ENCODE measurements around the gene GLRA3.

GRCh38 chr4:174713821-174714220, 115.2 kb downstream of the GLRA3 start:
- TF ChIP-seq, protein P1, sequence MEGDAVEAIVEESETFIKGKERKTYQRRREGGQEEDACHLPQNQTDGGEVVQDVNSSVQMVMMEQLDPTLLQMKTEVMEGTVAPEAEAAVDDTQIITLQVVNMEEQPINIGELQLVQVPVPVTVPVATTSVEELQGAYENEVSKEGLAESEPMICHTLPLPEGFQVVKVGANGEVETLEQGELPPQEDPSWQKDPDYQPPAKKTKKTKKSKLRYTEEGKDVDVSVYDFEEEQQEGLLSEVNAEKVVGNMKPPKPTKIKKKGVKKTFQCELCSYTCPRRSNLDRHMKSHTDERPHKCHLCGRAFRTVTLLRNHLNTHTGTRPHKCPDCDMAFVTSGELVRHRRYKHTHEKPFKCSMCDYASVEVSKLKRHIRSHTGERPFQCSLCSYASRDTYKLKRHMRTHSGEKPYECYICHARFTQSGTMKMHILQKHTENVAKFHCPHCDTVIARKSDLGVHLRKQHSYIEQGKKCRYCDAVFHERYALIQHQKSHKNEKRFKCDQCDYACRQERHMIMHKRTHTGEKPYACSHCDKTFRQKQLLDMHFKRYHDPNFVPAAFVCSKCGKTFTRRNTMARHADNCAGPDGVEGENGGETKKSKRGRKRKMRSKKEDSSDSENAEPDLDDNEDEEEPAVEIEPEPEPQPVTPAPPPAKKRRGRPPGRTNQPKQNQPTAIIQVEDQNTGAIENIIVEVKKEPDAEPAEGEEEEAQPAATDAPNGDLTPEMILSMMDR (IDR thresholded peaks at IDR 0.05): no peak
- TF ChIP-seq EP300 (IDR thresholded peaks at IDR 0.05): no peak
- no peak for TF ChIP-seq POLR2A (IDR thresholded peaks at IDR 0.05)

Data from tibial nerve (tissue), 4 donors.